Measurements from ENCODE around the gene SIRPB2. TPM values are rescaled to one million over a fixed set of nuclear protein-coding genes. Genes with fewer than 3 reads are reported as not detected.

SIRPB2 gene
- total and polyA plus RNA-seq, 2 donors (not counting 1 experiment from before 2014, with no cell fraction given), result not detected

DNA sequence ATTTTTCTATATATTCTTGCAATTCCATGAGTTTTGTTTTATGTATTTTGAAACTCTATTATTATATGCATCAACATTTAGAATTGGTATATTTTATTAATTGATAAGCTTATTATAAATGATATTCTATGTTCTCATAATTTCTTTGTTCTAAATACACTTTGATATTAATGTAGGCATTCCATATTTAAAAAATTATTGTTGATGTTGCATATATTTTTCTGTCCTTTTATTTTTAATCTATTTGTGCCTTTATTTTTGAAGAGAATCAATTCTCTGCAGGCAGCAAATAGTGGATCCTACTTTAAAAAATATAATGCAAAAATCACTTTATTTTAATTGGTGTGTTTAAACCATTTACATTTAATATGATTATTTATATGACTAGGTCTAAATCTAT is 36.7 kb upstream of the SIRPB2 start:
- Histone ChIP-seq H3K27me3 (ENCODE audit: control insufficient read depth, insufficient read depth, low read length) (no peaks in the 10 kb centered on the region), H4K20me1 (ENCODE audit: control insufficient read depth, extremely low read depth, insufficient read depth, low read length) (no peaks in the 10 kb centered on the region), H3K36me3 (ENCODE audit: control insufficient read depth, insufficient read depth, low read length) (no peaks in the 10 kb centered on the region), H3K4me1 (ENCODE audit: control insufficient read depth, extremely low read depth, insufficient read depth, low read length) (no peaks in the 10 kb centered on the region), H3K9me3 (ENCODE audit: control insufficient read depth, insufficient read depth, low read depth, low read length) (no peaks in the 10 kb centered on the region), H3K9ac (ENCODE audit: insufficient read depth, low read length) (no peak overlapping the region), H3K4me3 (replicated peaks in 1 of 4; ENCODE audit: control extremely low read depth in 1 of 4, insufficient read depth in 1 of 4, low read depth in 3 of 4, low read length in 4 of 4) (no peak overlapping the region), H3K4me2 (ENCODE audit: extremely low read depth, insufficient read depth, low read length) (no peak overlapping the region), H2AFZ (ENCODE audit: low read length) (no peak overlapping the region), H3K79me2 (ENCODE audit: control insufficient read depth, insufficient read depth, low read length) (no peaks in the 10 kb centered on the region), H3K27ac (ENCODE audit: insufficient read depth, low read length) (no peak overlapping the region)
- no peak for DNase-seq (ENCODE audit: low read depth in 2 of 2)
- no peak for TF ChIP-seq EZH2 (IDR thresholded peaks at IDR 0.05; ENCODE audit: low read length, missing control alignments)
- TF ChIP-seq, protein P1, sequence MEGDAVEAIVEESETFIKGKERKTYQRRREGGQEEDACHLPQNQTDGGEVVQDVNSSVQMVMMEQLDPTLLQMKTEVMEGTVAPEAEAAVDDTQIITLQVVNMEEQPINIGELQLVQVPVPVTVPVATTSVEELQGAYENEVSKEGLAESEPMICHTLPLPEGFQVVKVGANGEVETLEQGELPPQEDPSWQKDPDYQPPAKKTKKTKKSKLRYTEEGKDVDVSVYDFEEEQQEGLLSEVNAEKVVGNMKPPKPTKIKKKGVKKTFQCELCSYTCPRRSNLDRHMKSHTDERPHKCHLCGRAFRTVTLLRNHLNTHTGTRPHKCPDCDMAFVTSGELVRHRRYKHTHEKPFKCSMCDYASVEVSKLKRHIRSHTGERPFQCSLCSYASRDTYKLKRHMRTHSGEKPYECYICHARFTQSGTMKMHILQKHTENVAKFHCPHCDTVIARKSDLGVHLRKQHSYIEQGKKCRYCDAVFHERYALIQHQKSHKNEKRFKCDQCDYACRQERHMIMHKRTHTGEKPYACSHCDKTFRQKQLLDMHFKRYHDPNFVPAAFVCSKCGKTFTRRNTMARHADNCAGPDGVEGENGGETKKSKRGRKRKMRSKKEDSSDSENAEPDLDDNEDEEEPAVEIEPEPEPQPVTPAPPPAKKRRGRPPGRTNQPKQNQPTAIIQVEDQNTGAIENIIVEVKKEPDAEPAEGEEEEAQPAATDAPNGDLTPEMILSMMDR (conservative IDR thresholded peaks at IDR 0.05 in 1 of 2, IDR thresholded peaks at IDR 0.05 in 1 of 2; ENCODE audit: low read depth in 1 of 2, low read length in 2 of 2), result no peak

DNA sequence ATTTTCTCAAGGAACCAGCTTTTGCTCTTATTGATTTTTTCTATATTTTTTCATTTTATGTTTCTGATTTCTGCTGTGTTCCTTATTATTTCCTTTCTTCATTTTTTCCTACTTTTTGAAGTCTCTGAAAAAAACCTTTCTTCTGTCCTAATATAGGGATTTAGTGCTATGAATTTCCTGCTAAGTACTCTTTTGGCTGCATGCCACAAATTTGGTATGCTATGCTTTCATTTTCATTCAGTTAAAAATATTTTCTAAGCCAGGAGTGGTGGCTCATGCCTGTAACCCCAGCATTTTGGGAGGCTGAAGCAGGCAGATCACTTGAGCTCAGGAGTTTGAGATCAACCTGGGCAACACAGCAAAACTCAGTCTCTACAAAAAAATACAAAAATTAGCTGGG is 35.7 kb upstream of the SIRPB2 start:
- no peaks in the 10 kb centered on the region for H3K4me1 ChIP-seq (ENCODE audit: control insufficient read depth, extremely low read depth, insufficient read depth, low read length)
- DNase-seq (ENCODE audit: low read depth in 2 of 2), result peak in 1 of 2 donors; percentile 19
- no peak for TF ChIP-seq EZH2 (IDR thresholded peaks at IDR 0.05; ENCODE audit: low read length, missing control alignments)
- TF ChIP-seq, protein P1 (conservative IDR thresholded peaks at IDR 0.05 in 1 of 2, IDR thresholded peaks at IDR 0.05 in 1 of 2; ENCODE audit: low read depth in 1 of 2, low read length in 2 of 2), result no peak

DNA sequence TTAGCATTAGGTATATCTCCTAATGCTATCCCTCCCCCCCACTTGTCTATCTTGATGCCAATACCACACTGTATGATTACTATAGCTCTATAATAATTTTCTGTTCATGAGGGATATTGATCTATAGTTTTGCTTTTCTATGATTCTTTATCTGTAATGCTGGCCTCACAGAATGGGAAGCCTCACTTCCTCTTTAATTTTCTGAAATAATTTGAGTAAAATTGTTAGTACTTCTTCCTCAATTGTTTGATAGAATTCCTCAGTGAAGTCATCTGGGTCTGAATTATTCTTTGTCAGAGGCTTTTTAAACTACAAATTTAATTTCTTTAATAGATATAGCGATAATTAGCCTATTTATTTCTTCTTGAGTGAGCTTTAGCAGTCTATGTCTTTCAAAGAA is 35.1 kb upstream of the SIRPB2 start:
- H3K4me3 ChIP-seq (replicated peaks in 1 of 4; ENCODE audit: control extremely low read depth in 1 of 4, insufficient read depth in 1 of 4, low read depth in 3 of 4, low read length in 4 of 4), result no peak overlapping the region
- H2AFZ ChIP-seq (ENCODE audit: low read length), result no peak overlapping the region
- TF ChIP-seq EZH2 (IDR thresholded peaks at IDR 0.05; ENCODE audit: low read length, missing control alignments), result no peak
- TF ChIP-seq, protein P1 (conservative IDR thresholded peaks at IDR 0.05 in 1 of 2, IDR thresholded peaks at IDR 0.05 in 1 of 2; ENCODE audit: low read depth in 1 of 2, low read length in 2 of 2), result no peak
- no peak for DNase-seq (ENCODE audit: low read depth in 2 of 2)
- H4K20me1 ChIP-seq (ENCODE audit: control insufficient read depth, extremely low read depth, insufficient read depth, low read length), result no peaks in the 10 kb centered on the region
- no peaks in the 10 kb centered on the region for H3K27me3 ChIP-seq (ENCODE audit: control insufficient read depth, insufficient read depth, low read length)
- H3K79me2 ChIP-seq (ENCODE audit: control insufficient read depth, insufficient read depth, low read length), result no peaks in the 10 kb centered on the region
- no peaks in the 10 kb centered on the region for H3K4me1 ChIP-seq (ENCODE audit: control insufficient read depth, extremely low read depth, insufficient read depth, low read length)
- no peak overlapping the region for H3K4me2 ChIP-seq (ENCODE audit: extremely low read depth, insufficient read depth, low read length)
- H3K9me3 ChIP-seq (ENCODE audit: control insufficient read depth, insufficient read depth, low read depth, low read length), result no peaks in the 10 kb centered on the region
- no peak overlapping the region for H3K9ac ChIP-seq (ENCODE audit: insufficient read depth, low read length)
- no peaks in the 10 kb centered on the region for H3K36me3 ChIP-seq (ENCODE audit: control insufficient read depth, insufficient read depth, low read length)
- no peak overlapping the region for H3K27ac ChIP-seq (ENCODE audit: insufficient read depth, low read length)

More for the DNA sequence above, 35.7 kb upstream of the SIRPB2 start:
- Histone ChIP-seq H3K4me3 (replicated peaks in 1 of 4; ENCODE audit: control extremely low read depth in 1 of 4, insufficient read depth in 1 of 4, low read depth in 3 of 4, low read length in 4 of 4) (no peak overlapping the region), H3K79me2 (ENCODE audit: control insufficient read depth, insufficient read depth, low read length) (no peaks in the 10 kb centered on the region), H4K20me1 (ENCODE audit: control insufficient read depth, extremely low read depth, insufficient read depth, low read length) (no peaks in the 10 kb centered on the region), H3K27me3 (ENCODE audit: control insufficient read depth, insufficient read depth, low read length) (no peaks in the 10 kb centered on the region), H3K4me2 (ENCODE audit: extremely low read depth, insufficient read depth, low read length) (no peak overlapping the region), H3K36me3 (ENCODE audit: control insufficient read depth, insufficient read depth, low read length) (no peaks in the 10 kb centered on the region), H3K9me3 (ENCODE audit: control insufficient read depth, insufficient read depth, low read depth, low read length) (no peaks in the 10 kb centered on the region), H3K27ac (ENCODE audit: insufficient read depth, low read length) (no peak overlapping the region), H2AFZ (ENCODE audit: low read length) (no peak overlapping the region), H3K9ac (ENCODE audit: insufficient read depth, low read length) (no peak overlapping the region)

All from fibroblast of lung (primary cell).